NCI-H1694 (cell line): Measurements from ENCODE around the gene EFNB3.

Experiments
- DNase-seq: peaks from one replicate; lab custom pipeline; 2025; lab: John Stamatoyannopoulos, UW

Gene EFNB3, protein sequence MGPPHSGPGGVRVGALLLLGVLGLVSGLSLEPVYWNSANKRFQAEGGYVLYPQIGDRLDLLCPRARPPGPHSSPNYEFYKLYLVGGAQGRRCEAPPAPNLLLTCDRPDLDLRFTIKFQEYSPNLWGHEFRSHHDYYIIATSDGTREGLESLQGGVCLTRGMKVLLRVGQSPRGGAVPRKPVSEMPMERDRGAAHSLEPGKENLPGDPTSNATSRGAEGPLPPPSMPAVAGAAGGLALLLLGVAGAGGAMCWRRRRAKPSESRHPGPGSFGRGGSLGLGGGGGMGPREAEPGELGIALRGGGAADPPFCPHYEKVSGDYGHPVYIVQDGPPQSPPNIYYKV

DNA sequence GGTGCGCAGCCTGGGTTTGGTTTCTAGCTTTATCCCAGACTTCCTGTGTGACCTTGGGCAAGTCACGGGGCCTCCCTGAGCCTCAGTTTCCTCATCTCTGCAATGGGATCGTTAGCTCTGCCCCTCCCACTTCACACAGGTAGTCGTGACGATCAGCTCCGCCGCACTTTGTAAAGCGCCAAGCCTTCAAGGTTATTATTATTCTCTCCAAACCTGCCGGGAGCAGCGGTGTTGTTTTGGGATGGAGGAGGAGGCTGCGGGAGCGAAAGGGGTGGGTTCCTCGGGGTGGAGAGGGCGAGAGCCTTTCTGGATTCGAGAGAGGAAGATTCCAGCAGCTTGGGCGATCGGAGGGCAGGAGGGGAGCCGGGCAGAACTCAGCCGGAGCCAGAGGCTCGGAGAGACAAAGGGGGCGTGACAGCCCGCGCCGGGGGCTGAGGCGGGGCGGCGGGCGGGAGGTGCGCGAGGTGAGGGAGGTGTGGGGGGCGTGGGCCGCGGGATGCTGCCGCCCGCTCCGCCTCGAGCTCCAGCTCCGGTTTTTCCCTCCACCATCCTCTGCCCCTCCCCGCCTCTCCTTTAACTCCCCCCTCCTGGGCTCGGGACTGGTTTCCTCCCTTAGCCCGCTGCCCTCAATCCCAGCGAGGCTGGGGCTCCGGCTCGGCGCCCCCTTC lies at the start of gene EFNB3:
Gene EFNB3, plus strand, starts transcription at position 602 of the 668 bp plus-strand sequence. CDS start 397 bp downstream, outside the sequence.
- DNase-seq, result peak; percentile 65

DNA sequence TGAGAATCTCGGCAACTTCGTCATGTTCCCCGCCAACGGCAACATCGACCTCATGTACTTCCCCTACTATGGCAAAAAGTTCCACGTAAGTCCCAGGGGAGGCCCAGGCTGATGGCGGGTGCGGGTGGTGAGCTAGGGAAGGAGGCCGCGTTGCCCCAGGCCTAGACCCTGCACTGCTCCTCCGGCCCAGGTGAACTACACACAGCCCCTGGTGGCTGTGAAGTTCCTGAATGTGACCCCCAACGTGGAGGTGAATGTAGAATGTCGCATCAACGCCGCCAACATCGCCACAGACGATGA lies 49.5 kb upstream of the EFNB3 start:
- no peak for DNase-seq

DNA sequence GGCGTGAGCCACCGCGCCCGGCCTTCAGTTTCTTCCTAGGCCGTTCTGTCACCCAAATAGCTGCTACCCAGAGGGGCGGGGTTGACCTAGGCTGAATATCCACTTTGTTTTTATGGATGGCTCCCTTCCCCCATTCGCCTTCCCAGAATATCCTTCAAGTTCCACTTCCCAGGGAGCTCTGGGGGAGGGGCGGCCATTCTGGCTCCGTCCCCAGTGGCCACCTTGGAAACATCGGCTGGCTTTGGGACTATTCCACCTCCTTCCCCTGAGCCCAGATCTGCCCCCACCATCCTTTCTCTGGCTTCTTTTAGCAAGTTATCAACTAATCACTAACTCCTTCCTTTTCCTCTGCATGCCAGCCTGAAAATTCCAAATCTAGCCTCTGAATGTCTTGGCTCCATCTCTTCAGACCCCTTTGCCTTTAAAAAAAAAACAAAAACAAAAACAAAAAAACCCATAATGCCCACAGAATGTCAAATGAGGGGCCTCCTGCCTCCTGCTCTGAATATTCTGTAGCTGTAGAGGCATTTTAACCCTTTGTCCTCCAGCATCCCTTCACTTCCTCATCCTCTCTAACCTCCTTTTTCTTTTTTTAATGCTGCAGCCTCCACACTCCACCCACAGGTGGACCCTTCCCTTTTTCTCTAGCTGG lies 47.9 kb upstream of the EFNB3 start:
- DNase-seq, result no peak

- DNase-seq, result no peak
Observed at GRCh38 chr17:7667656-7668406, 37.2 kb upstream of the EFNB3 start.

- no peak for DNase-seq
Observed at GRCh38 chr17:7668482-7668881, 36.5 kb upstream of the EFNB3 start.

- DNase-seq, result peak; percentile 25
Observed at GRCh38 chr17:7673239-7673638, 31.8 kb upstream of the EFNB3 start.

DNA sequence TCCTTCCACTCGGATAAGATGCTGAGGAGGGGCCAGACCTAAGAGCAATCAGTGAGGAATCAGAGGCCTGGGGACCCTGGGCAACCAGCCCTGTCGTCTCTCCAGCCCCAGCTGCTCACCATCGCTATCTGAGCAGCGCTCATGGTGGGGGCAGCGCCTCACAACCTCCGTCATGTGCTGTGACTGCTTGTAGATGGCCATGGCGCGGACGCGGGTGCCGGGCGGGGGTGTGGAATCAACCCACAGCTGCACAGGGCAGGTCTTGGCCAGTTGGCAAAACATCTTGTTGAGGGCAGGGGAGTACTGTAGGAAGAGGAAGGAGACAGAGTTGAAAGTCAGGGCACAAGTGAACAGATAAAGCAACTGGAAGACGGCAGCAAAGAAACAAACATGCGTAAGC lies 30.1 kb upstream of the EFNB3 start:
- no peak for DNase-seq

DNA sequence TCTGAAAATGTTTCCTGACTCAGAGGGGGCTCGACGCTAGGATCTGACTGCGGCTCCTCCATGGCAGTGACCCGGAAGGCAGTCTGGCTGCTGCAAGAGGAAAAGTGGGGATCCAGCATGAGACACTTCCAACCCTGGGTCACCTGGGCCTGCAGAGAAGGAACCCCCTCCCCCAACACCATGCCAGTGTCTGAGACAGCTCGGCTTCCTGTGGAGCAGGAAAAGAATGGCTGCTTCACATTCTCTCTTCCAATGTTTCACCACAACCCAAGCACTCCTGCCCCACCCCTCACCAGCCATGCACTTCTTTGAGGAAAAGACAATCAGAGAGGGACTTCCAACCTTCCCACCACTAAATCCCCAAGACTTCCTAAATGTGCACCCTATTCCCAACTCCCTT lies 28.5 kb upstream of the EFNB3 start:
- DNase-seq, result no peak

GRCh38 chr17:7677388-7678067 lies 27.5 kb upstream of the EFNB3 start:
- no peak for DNase-seq

DNA sequence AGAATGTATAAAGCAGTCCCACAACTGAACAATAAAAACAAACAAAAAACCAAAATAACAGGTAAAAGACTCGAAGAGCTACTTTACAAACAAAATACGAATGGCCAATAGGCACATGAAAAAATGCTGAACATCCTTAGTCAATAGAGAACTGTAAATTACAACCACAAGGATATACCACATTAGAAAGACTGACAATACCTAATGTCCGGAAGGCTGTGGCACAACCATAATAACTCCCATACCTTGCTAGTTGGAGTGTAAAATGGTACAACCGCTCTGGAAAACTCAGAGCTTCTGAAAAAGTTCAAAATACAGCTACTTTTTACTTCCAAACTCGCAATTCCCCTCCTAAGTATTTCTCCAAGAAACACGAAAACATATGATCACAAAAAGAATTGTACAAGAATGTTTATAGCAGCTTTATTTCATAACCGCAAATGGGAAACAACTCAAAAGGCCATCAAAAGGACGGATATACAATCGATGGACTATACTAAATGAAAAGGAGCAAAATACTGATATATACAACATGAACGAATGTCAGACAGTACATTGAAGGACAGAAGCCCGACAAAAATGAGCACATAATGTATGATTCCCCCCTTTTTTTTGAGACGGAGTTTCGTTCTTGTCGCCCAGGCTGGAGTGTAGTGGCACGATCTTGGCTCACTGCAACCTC lies 20.0 kb upstream of the EFNB3 start:
- DNase-seq, result no peak

- DNase-seq, result peak; percentile 93
Observed at GRCh38 chr17:7685533-7686221, 19.3 kb upstream of the EFNB3 start.

- peak; percentile 85 for DNase-seq
Observed at GRCh38 chr17:7686222-7687071, 18.6 kb upstream of the EFNB3 start.

GRCh38 chr17:7687072-7687907 lies 17.7 kb upstream of the EFNB3 start, which contains the start of gene TP53:
TP53 (minus strand) TSS chr17:7687490; CDS start chr17:7676594, 10,896 bp downstream.
- peak; percentile 82 for DNase-seq

DNA sequence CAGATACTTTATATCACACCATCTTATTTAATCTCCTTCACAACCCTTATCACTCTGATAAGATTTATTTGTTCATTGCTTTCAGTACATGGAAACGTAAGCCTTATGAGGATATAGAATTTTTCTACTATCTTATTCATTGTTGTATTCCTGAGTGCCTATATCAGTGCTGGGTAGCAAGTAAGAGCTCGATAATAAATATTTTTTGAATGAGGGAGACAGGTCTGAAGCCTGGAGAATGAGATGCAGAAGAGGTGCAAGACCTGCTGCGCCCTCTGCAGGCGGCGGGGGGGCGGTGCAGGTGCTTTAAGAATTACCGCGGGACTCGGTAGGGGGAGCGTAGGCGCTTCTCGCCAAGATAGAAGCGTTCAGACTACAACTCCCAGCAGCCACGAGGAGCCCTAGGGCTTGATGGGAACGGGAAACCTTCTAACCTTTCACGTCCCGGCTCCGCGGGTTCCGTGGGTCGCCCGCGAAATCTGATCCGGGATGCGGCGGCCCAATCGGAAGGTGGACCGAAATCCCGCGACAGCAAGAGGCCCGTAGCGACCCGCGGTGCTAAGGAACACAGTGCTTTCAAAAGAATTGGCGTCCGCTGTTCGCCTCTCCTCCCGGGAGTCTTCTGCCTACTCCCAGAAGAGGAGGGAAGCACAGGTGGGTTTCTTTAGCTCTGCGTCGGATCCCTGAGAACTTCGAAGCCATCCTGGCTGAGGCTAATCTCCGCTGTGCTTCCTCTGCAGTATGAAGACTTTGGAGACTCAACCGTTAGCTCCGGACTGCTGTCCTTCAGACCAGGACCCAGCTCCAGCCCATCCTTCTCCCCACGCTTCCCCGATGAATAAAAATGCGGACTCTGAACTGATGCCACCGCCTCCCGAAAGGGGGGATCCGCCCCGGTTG lies 16.8 kb upstream of the EFNB3 start, which contains the start of gene WRAP53:
Gene WRAP53, plus strand, starts transcription at position 570 of the 900 bp plus-strand sequence. Its CDS starts 172 bp downstream, at position 742.
- peak; percentile 99 for DNase-seq

GRCh38 chr17:7688808-7689316 lies 16.1 kb upstream of the EFNB3 start:
- no peak for DNase-seq

DNA sequence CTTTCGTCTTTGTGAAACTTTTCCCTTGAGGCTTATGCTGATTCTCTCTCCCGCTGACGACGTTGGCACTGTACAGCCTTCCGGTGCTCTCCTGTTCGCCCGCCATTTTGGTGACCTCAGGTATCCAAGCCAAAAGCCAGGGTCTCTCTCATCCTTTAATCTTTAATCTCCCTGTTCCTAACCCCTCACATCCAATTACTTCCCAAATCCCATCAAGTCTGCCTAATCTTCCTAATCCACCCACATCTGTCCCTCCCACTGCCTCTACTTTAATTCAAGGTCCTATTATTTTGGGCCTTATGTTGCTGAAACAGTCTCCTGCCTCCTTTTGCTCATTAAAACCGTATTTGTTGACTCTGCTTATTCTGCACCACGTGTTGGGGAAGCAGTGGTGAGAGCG lies 9.4 kb upstream of the EFNB3 start:
- no peak for DNase-seq
